OCI-M1 (cell line): ENCODE data around the gene SACS.

Source experiments
- DNase-seq: peaks from one replicate; lab custom pipeline; 2025; lab: John Stamatoyannopoulos, UW

The SACS gene

DNA sequence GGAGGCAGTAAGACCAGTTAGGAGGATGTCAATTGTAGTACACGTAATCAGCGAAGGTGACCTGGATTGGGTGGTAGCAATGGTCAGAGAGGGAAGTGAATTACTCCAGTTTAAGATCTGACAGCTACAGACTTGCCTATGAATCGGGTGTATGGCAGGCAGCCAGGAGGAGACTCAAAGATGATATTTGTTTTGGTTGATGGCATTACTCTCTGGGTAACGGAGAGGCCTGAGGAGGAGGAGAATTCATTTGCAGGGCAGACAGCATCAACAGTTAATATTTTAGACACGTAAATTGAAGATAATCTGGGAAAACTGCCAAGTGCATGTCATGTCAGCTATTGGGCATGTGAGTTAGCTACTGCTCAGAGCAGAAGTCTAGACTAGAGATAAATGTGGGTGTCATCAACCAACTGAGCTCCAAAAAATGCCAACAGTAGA, 143.6 kb downstream of the SACS start:
- DNase-seq: no peak

DNA sequence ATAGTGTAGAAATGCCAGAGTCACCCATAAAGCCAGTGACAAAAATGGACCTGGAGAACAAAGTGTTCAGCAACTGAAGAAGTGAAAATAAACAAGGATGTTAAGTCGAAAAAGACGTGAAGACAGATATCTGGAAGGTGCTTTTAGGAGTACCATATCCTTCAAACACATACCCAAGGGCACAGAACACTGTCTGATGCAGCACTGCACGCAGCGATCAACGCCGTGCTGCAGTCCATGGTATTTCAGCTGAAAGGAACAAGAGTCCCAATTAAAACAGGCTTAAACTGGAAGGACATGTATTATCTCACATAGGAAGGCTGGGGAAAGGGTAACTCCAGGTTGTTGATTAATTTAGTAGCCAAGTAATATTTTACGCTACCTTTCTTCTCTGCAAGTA, 144.5 kb downstream of the SACS start:
- no peak for DNase-seq

DNA sequence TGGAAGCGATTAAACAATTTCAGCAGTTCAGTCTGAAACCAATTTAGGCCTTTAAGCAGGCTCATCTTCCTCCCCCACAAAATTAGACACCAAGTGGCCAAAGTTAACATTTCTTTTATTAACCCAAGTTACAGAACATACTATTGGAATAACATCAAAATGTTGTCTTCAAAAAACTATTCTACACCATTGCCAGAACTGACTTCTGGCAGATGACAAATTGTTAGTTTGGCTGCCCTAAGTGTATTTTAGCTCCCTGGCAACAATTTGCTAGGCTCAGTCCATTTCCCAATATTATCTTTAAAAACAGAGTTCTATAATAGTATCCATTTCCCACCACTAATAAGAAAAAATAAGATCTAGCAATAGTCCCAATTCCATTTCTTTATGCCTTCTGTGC, 144.9 kb downstream of the SACS start:
- no peak for DNase-seq

DNA sequence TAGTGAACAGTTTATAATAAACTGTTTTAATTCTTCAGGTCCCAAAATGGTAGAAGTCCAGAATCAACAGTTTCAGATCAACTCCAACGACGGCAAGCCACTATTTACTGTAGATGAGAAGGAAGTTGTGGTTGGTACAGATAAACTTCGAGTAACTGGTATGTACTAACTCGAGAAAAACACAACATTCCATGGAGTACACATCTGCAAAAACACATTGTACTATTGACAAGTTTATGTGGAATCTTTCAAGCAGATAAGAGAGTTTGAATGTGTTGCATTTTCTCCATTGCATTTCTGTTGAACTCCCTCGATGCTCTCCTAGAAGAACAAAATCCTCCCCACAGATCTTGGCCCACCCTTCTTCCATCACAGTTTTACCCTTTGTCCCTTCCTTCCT, 154.2 kb downstream of the SACS start:
- peak; percentile 20 for DNase-seq
